Measurements from ENCODE around the gene MAP1A. TPM values are rescaled to one million over a fixed set of nuclear protein-coding genes. Genes with fewer than 3 reads are reported as not detected.
"Not testable (repeated sequence)": the region's sequence is repeated elsewhere in the genome, so short reads cannot be mapped to it uniquely, and the experiment has no call there.

The MAP1A gene
- total RNA-seq, 2 experiments from 2014 or later = 9.8 to 9.9 TPM

DNA sequence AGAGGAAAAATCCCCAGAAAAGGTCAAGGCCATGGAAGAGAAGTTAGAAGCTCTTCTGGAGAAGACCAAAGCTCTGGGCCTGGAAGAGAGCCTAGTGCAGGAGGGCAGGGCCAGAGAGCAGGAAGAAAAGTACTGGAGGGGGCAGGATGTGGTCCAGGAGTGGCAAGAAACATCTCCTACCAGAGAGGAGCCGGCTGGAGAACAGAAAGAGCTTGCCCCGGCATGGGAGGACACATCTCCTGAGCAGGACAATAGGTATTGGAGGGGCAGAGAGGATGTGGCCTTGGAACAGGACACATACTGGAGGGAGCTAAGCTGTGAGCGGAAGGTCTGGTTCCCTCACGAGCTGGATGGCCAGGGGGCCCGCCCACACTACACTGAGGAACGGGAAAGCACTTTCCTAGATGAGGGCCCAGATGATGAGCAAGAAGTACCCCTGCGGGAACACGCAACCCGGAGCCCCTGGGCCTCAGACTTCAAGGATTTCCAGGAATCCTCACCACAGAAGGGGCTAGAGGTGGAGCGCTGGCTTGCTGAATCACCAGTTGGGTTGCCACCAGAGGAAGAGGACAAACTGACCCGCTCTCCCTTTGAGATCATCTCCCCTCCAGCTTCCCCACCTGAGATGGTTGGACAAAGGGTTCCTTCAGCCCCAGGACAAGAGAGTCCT lies 9.0 kb downstream of the MAP1A start:
- H3K36me3 Mint-ChIP-seq (ENCODE audit: low read depth) = peaks cover 3% of the 10 kb centered on the region
- H3K27ac Mint-ChIP-seq = peak overlapping the region; percentile 19
- peaks cover 23% of the 10 kb centered on the region for H3K4me1 Mint-ChIP-seq
- no peak overlapping the region for H3K4me3 Mint-ChIP-seq
- no peak for DNase-seq
- no peaks in the 10 kb centered on the region for H3K9me3 Mint-ChIP-seq
- ChIA-PET POLR2A (no interaction called here), CTCF (interaction anchor here (1.0 to 8.1 kb wide), 3 partner anchors 10 to 17 kb away, joined by 3 to 59 read pairs (median 4); no protein-coding TSS in a partner anchor)
- no peaks in the 10 kb centered on the region for H3K27me3 Mint-ChIP-seq

DNA sequence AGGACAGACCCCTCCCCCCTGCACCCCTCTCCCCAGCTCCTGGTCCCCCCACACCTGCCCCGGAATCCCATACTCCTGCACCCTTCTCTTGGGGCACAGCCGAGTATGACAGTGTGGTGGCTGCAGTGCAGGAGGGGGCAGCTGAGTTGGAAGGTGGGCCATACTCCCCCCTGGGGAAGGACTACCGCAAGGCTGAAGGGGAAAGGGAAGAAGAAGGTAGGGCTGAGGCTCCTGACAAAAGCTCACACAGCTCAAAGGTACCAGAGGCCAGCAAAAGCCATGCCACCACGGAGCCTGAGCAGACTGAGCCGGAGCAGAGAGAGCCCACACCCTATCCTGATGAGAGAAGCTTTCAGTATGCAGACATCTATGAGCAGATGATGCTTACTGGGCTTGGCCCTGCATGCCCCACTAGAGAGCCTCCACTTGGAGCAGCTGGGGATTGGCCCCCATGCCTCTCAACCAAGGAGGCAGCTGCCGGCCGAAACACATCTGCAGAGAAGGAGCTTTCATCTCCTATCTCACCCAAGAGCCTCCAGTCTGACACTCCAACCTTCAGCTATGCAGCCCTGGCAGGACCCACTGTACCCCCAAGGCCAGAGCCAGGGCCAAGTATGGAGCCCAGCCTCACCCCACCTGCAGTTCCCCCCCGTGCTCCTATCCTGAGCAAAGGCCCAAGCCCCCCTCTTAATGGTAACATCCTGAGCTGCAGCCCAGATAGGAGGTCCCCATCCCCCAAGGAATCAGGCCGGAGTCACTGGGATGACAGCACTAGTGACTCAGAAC lies 9.8 kb downstream of the MAP1A start:
- CTCF ChIA-PET = interaction anchor here (0.5 to 8.1 kb wide), 5 partner anchors 9 to 37 kb away, joined by 3 to 59 read pairs (median 5); partner anchors contain the start of gene MAP1A
- H3K4me3 Mint-ChIP-seq = no peak overlapping the region
- DNase-seq = no peak
- no peaks in the 10 kb centered on the region for H3K9me3 Mint-ChIP-seq
- peaks cover 3% of the 10 kb centered on the region for H3K36me3 Mint-ChIP-seq (ENCODE audit: low read depth)
- H3K27me3 Mint-ChIP-seq = no peaks in the 10 kb centered on the region
- H3K4me1 Mint-ChIP-seq = peaks cover 23% of the 10 kb centered on the region
- POLR2A ChIA-PET = no interaction called here
- H3K27ac Mint-ChIP-seq = no peak overlapping the region

DNA sequence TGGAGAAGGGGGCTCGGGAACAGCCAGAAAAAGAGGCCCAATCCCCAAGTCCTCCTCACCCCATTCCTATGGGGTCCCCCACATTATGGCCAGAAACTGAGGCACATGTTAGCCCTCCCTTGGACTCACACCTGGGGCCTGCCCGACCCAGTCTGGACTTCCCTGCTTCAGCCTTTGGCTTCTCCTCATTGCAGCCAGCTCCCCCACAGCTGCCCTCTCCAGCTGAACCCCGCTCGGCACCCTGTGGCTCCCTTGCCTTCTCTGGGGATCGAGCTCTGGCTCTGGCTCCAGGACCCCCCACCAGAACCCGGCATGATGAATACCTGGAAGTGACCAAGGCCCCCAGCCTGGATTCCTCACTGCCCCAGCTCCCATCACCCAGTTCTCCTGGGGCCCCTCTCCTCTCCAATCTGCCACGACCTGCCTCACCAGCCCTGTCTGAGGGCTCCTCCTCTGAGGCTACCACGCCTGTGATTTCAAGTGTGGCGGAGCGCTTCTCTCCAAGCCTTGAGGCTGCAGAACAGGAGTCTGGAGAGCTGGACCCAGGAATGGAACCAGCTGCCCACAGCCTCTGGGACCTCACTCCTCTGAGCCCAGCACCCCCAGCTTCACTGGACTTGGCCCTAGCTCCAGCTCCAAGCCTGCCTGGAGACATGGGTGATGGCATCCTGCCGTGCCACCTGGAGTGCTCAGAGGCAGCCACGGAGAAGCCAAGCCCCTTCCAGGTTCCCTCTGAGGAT lies 10.6 kb downstream of the MAP1A start:
- no peaks in the 10 kb centered on the region for H3K27me3 Mint-ChIP-seq
- POLR2A ChIA-PET = interaction anchor here (0.5 kb wide), 1 partner anchor 17 kb away, joined by 5 read pairs; no protein-coding TSS in a partner anchor
- CTCF ChIA-PET = interaction anchor here (1.1 to 8.1 kb wide), 3 partner anchors 8 to 14 kb away, joined by 3 to 59 read pairs (median 5); partner anchors contain the start of gene MAP1A
- no peak for DNase-seq
- no peaks in the 10 kb centered on the region for H3K36me3 Mint-ChIP-seq (ENCODE audit: low read depth)
- no peaks in the 10 kb centered on the region for H3K9me3 Mint-ChIP-seq
- peaks cover 23% of the 10 kb centered on the region for H3K4me1 Mint-ChIP-seq
- H3K27ac Mint-ChIP-seq = no peak overlapping the region
- H3K4me3 Mint-ChIP-seq = no peak overlapping the region

- Mint-ChIP-seq H3K36me3 (ENCODE audit: low read depth) (no peaks in the 10 kb centered on the region), H3K4me3 (no peak overlapping the region), H3K27me3 (no peaks in the 10 kb centered on the region), H3K27ac (no peak overlapping the region), H3K4me1 (peaks cover 23% of the 10 kb centered on the region), H3K9me3 (no peaks in the 10 kb centered on the region)
- no peak for DNase-seq
- POLR2A ChIA-PET = no interaction called here
- CTCF ChIA-PET = interaction anchor here (0.5 to 8.1 kb wide), 2 partner anchors 12 to 15 kb away, joined by 3 to 59 read pairs; no protein-coding TSS in a partner anchor
Observed at GRCh38 chr15:43528542-43529007, 11.2 kb downstream of the MAP1A start.

- Mint-ChIP-seq H3K9me3 (no peaks in the 10 kb centered on the region), H3K27me3 (no peaks in the 10 kb centered on the region), H3K36me3 (ENCODE audit: low read depth) (no peaks in the 10 kb centered on the region), H3K4me1 (peaks cover 22% of the 10 kb centered on the region), H3K27ac (no peak overlapping the region), H3K4me3 (no peak overlapping the region)
- DNase-seq = no peak
- POLR2A ChIA-PET = no interaction called here
- CTCF ChIA-PET = interaction anchor here (0.5 to 8.1 kb wide), 2 partner anchors 12 to 16 kb away, joined by 3 to 59 read pairs; no protein-coding TSS in a partner anchor
Observed at GRCh38 chr15:43529141-43529540, 11.7 kb downstream of the MAP1A start.

- Mint-ChIP-seq H3K9me3 (no peaks in the 10 kb centered on the region), H3K4me3 (no peak overlapping the region), H3K36me3 (ENCODE audit: low read depth) (no peaks in the 10 kb centered on the region), H3K27ac (no peak overlapping the region), H3K27me3 (no peaks in the 10 kb centered on the region), H3K4me1 (peaks cover 17% of the 10 kb centered on the region)
- ChIA-PET POLR2A (interaction anchor here (0.8 kb wide), 1 partner anchor 19 kb away, joined by 3 read pairs; no protein-coding TSS in a partner anchor), CTCF (interaction anchor here (1.1 to 8.1 kb wide), 2 partner anchors 14 to 16 kb away, joined by 4 to 59 read pairs; no protein-coding TSS in a partner anchor)
- DNase-seq = no peak
Observed at GRCh38 chr15:43529587-43530345, 12.4 kb downstream of the MAP1A start.

GRCh38 chr15:43531018-43531670 lies 13.7 kb downstream of the MAP1A start:
- Mint-ChIP-seq H3K4me3 (no peak overlapping the region), H3K27ac (no peak overlapping the region), H3K36me3 (ENCODE audit: low read depth) (no peaks in the 10 kb centered on the region), H3K4me1 (peaks cover 3% of the 10 kb centered on the region), H3K27me3 (no peaks in the 10 kb centered on the region), H3K9me3 (no peaks in the 10 kb centered on the region)
- no peak for DNase-seq
- POLR2A ChIA-PET = no interaction called here
- CTCF ChIA-PET = interaction anchor here (0.8 to 1.1 kb wide), 3 partner anchors 16 to 18 kb away, joined by 3 to 4 read pairs (median 3); no protein-coding TSS in a partner anchor

DNA sequence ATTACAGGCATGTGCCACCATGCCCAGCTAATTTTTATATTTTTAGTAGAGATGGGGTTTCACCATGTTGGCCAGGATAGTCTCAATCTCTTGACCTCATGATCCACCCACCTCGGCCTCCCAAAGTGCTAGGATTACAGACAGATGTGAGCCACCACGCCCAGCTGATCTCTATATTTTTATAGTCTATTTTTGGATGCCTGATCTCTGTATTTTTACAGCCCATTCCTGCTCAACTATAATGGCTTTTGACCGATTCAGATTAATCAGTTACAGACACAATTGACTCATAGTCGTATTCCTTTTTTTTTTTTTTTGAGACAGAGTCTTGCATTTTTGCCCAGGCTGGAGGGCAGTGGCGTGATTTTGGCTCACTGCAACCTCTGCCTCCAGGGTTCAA lies 15.4 kb downstream of the MAP1A start:
- ChIA-PET CTCF (interaction anchor here (0.7 kb wide), 1 partner anchor 435 kb away, joined by 4 read pairs; no protein-coding TSS in a partner anchor), POLR2A (interaction anchor here (0.6 kb wide), 1 partner anchor 14 kb away, joined by 3 read pairs; no protein-coding TSS in a partner anchor)
- H3K4me1 Mint-ChIP-seq; H3K4me3 Mint-ChIP-seq; H3K27me3 Mint-ChIP-seq; H3K36me3 Mint-ChIP-seq (ENCODE audit: low read depth); H3K27ac Mint-ChIP-seq; DNase-seq; H3K9me3 Mint-ChIP-seq: not testable (repeated sequence)

DNA sequence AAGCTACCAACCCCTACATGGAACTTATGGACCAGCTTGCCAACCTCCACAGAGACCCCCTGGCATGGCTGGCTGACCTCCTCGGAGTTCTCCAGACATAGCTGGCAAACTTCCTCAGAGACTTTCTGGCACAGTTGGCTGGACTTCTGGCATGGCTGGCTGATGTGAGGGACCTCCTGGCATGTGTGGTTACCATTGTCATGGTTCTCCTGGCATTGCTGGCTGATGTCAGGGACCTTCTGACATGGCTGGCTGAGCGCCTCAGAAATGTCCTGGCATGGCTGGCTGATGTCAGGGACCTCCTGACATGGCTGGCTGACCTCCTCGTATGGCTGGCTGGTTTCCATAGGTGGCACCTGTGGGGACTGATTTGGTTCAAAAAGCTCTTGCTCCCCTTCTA lies 17.5 kb downstream of the MAP1A start:
- ChIA-PET POLR2A (no interaction called here), CTCF (interaction anchor here (0.6 to 1.2 kb wide), 2 partner anchors 23 to 610 kb away, joined by 3 to 4 read pairs; no protein-coding TSS in a partner anchor)
- DNase-seq = no peak
- H3K36me3 Mint-ChIP-seq (ENCODE audit: low read depth) = no peaks in the 10 kb centered on the region
- no peaks in the 10 kb centered on the region for H3K9me3 Mint-ChIP-seq
- H3K27me3 Mint-ChIP-seq = no peaks in the 10 kb centered on the region
- H3K27ac Mint-ChIP-seq = no peak overlapping the region
- H3K4me1 Mint-ChIP-seq = no peaks in the 10 kb centered on the region
- H3K4me3 Mint-ChIP-seq = no peak overlapping the region

DNA sequence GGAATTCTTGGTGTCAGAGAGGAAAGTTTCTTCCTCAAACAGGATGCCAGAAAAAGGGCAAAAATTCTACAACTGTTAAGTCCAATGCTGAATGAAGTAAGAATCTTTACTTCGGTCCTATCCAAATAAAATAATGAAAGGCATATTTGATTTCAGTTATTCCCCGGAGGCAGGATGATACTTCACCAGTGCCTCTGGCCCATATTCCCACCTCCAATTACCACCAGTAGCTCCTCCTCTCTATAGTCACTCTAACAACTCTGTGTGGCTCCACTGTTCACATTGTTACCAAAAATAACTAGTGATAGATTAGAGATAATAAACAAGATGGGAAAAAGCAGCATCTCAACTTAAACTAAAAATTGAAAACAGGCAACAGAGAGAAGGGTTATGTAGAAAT lies 20.7 kb downstream of the MAP1A start:
- H3K36me3 Mint-ChIP-seq (ENCODE audit: low read depth) = no peaks in the 10 kb centered on the region
- H3K27ac Mint-ChIP-seq = no peak overlapping the region
- DNase-seq = no peak
- H3K27me3 Mint-ChIP-seq = no peaks in the 10 kb centered on the region
- CTCF ChIA-PET = no interaction called here
- H3K4me1 Mint-ChIP-seq = peaks cover 6% of the 10 kb centered on the region
- H3K9me3 Mint-ChIP-seq = no peaks in the 10 kb centered on the region
- no peak overlapping the region for H3K4me3 Mint-ChIP-seq
- POLR2A ChIA-PET = no interaction called here

- peaks cover 6% of the 10 kb centered on the region for H3K4me1 Mint-ChIP-seq
- no peak for DNase-seq
- H3K27me3 Mint-ChIP-seq = no peaks in the 10 kb centered on the region
- ChIA-PET POLR2A (interaction anchor here (0.6 kb wide), 1 partner anchor 89 kb away, joined by 3 read pairs; no protein-coding TSS in a partner anchor), CTCF (no interaction called here)
- H3K27ac Mint-ChIP-seq = no peak overlapping the region
- no peak overlapping the region for H3K4me3 Mint-ChIP-seq
- no peaks in the 10 kb centered on the region for H3K36me3 Mint-ChIP-seq (ENCODE audit: low read depth)
- no peaks in the 10 kb centered on the region for H3K9me3 Mint-ChIP-seq
Observed at GRCh38 chr15:43541785-43542184, 24.4 kb downstream of the MAP1A start.

Measured in activated CD4-positive, alpha-beta T cell treated with anti-CD3 and anti-CD28 coated beads, Interleukin-2, amount 10 ng/mL, durations not matched to agents 7 days and 5 days (primary cell).